Measurements from ENCODE around the gene EPN3.
A peak's percentile ranks its signal among the peaks of the same experiment; 100 is the strongest.

Gene EPN3

GRCh38 chr17:50549256-50549941 lies 16.9 kb downstream of the EPN3 start:
- DNase-seq (ENCODE audit: low read depth, low spot score), result no peak

- DNase-seq (ENCODE audit: low read depth, low spot score), result no peak
Measured at GRCh38 chr17:50549969-50550368, 17.4 kb downstream of the EPN3 start.

GRCh38 chr17:50550661-50551432 lies 18.3 kb downstream of the EPN3 start:
- DNase-seq (ENCODE audit: low read depth, low spot score), result peak; percentile 91

- no peak for DNase-seq (ENCODE audit: low read depth, low spot score)
Measured at GRCh38 chr17:50551433-50551815, 18.9 kb downstream of the EPN3 start.

GRCh38 chr17:50551884-50552283 lies 19.3 kb downstream of the EPN3 start:
- DNase-seq (ENCODE audit: low read depth, low spot score), result no peak

- DNase-seq (ENCODE audit: low read depth, low spot score), result no peak
Measured at GRCh38 chr17:50554201-50554600, 21.7 kb downstream of the EPN3 start.

GRCh38 chr17:50556803-50557202 lies 24.3 kb downstream of the EPN3 start:
- DNase-seq (ENCODE audit: low read depth, low spot score), result no peak

- no peak for DNase-seq (ENCODE audit: low read depth, low spot score)
Measured at GRCh38 chr17:50557630-50558029, 25.1 kb downstream of the EPN3 start.

- DNase-seq (ENCODE audit: low read depth, low spot score), result no peak
Measured at GRCh38 chr17:50558091-50558490, 25.6 kb downstream of the EPN3 start.

GRCh38 chr17:50558581-50558940 lies 26.0 kb downstream of the EPN3 start:
- DNase-seq (ENCODE audit: low read depth, low spot score), result no peak

GRCh38 chr17:50558941-50559614 lies 26.5 kb downstream of the EPN3 start:
- peak; percentile 57 for DNase-seq (ENCODE audit: low read depth, low spot score)

GRCh38 chr17:50559674-50560184 lies 27.2 kb downstream of the EPN3 start:
- peak; percentile 91 for DNase-seq (ENCODE audit: low read depth, low spot score)

- peak; percentile 96 for DNase-seq (ENCODE audit: low read depth, low spot score)
Measured at GRCh38 chr17:50560185-50560824, 27.8 kb downstream of the EPN3 start, which contains the start of gene CACNA1G. TSS of gene CACNA1G (plus strand) at chr17:50560715. CDS start at chr17:50561460, 745 bp downstream.

GRCh38 chr17:50560931-50561745 lies 28.6 kb downstream of the EPN3 start:
- DNase-seq (ENCODE audit: low read depth, low spot score), result no peak

- DNase-seq (ENCODE audit: low read depth, low spot score), result no peak
Measured at GRCh38 chr17:50561746-50562141, 29.2 kb downstream of the EPN3 start.

GRCh38 chr17:50562242-50563091 lies 29.9 kb downstream of the EPN3 start:
- DNase-seq (ENCODE audit: low read depth, low spot score), result no peak

GRCh38 chr17:50563092-50563511 lies 30.6 kb downstream of the EPN3 start:
- DNase-seq (ENCODE audit: low read depth, low spot score), result no peak

GRCh38 chr17:50564916-50565315 lies 32.4 kb downstream of the EPN3 start:
- DNase-seq (ENCODE audit: low read depth, low spot score), result no peak

GRCh38 chr17:50565402-50566350 lies 33.1 kb downstream of the EPN3 start:
- DNase-seq (ENCODE audit: low read depth, low spot score), result no peak
